Chondrocyte (in vitro differentiated cells): Measurements from ENCODE around the gene ATXN7L2. TPM values are rescaled to one million over a fixed set of nuclear protein-coding genes. Genes with fewer than 3 reads are reported as not detected.
"Not testable (repeated sequence)": the region's sequence is repeated elsewhere in the genome, so short reads cannot be mapped to it uniquely, and the experiment has no call there.

Source experiments
- DNase-seq: peaks from one replicate; pipeline ENCODE4 v3.0.0; 2021; ENCODE audit warnings: mixed read lengths, low spot score
- H3K27ac Mint-ChIP-seq: one replicate; pipeline ENCODE4 v1.8.0; 2021; ENCODE audit warnings: mild to moderate bottlenecking, moderate library complexity, mixed read lengths; ENCODE audit not compliant: unreplicated experiment
- H3K27me3 Mint-ChIP-seq: 2 replicates; pipeline ENCODE4 v1.8.0; 2021; ENCODE audit warnings: low read depth, mixed read lengths
- H3K36me3 Mint-ChIP-seq: 2 replicates; pipeline ENCODE4 v1.8.0; 2021; ENCODE audit warnings: low read depth, mixed read lengths
- H3K4me1 Mint-ChIP-seq: 2 replicates; pipeline ENCODE4 v1.8.0; 2021; ENCODE audit warnings: low read depth, mild to moderate bottlenecking, mixed read lengths
- H3K4me3 Mint-ChIP-seq: one replicate; pipeline ENCODE4 v1.8.0; 2021; ENCODE audit warnings: mild to moderate bottlenecking, moderate library complexity, mixed read lengths; ENCODE audit not compliant: unreplicated experiment
- H3K9me3 Mint-ChIP-seq: 2 replicates; pipeline ENCODE4 v1.8.0; 2021; ENCODE audit warnings: low read depth, mixed read lengths
- CTCF ChIP-seq: fragments of 200-600 bp; sonication (generic); IDR thresholded peaks from 2 replicates; pipeline ENCODE4 v1.5.0; 2021; ENCODE audit warnings: antibody characterized with exemption, mild to moderate bottlenecking, moderate library complexity
- total RNA-seq: library from RNA; stranded (reverse); gene quantifications from 3 replicates; pipeline ENCODE4 v1.2.1, GENCODE V29; 2021

The ATXN7L2 gene
- total RNA-seq, 1 donor from 2014 or later, result 3.6 TPM

DNA sequence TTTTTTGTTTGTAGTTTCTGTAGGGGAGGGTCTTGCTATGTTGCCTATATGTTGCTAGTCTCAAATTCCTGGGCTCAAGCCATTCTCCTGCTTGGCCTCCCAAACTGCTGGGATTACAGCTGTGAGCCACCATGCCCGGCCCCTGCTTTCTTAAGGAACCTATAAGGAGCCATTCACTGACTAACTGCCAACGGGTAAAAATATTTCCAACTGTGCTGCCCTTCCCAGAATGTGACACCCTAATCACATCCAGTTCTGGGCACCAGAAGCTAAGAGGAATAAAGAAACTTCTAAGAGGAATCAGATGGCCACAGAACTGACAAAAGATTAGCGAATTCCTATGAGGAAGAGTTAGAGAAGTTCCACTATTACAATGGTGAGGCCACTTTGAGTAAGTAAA is 10.9 kb upstream of the ATXN7L2 start:
- H3K27me3 Mint-ChIP-seq, result peaks cover 52% of the 10 kb centered on the region
- H3K36me3 Mint-ChIP-seq, result no peaks in the 10 kb centered on the region
- no peak overlapping the region for H3K4me3 Mint-ChIP-seq
- H3K4me1 Mint-ChIP-seq, result no peaks in the 10 kb centered on the region
- no peak overlapping the region for H3K27ac Mint-ChIP-seq
- no peak for DNase-seq
- H3K9me3 Mint-ChIP-seq, result no peaks in the 10 kb centered on the region
- TF ChIP-seq CTCF, result no peak

- H3K4me1 Mint-ChIP-seq, H3K4me3 Mint-ChIP-seq, DNase-seq, H3K9me3 Mint-ChIP-seq, H3K36me3 Mint-ChIP-seq, H3K27ac Mint-ChIP-seq: not testable (repeated sequence)
- peaks cover 50% of the 10 kb centered on the region for H3K27me3 Mint-ChIP-seq
Measured at GRCh38 chr1:109473284-109474057, 10.2 kb upstream of the ATXN7L2 start.

DNA sequence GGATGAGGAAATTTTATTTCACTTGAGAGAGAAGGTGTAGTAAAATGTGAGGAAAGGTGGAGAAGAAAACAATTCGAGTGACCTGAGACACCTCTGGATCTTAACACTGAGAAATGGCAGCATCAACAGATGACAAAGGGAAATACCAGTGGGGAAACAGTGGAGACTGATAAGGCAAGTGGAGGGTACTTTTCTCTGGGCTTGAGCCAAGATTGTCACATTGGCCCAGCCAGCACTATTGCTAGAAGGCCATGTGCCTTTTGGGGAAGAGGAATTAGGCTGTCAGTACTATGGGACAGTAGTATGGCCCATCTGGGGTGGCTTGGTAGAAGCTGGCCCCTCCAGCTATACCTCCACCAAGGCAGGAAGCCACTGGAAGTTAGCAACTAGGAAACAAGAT is 9.0 kb upstream of the ATXN7L2 start:
- H3K4me1 Mint-ChIP-seq, result no peaks in the 10 kb centered on the region
- no peaks in the 10 kb centered on the region for H3K36me3 Mint-ChIP-seq
- H3K27ac Mint-ChIP-seq, result no peak overlapping the region
- no peaks in the 10 kb centered on the region for H3K9me3 Mint-ChIP-seq
- H3K4me3 Mint-ChIP-seq, result no peak overlapping the region
- no peak for TF ChIP-seq CTCF
- no peak for DNase-seq
- peaks cover 53% of the 10 kb centered on the region for H3K27me3 Mint-ChIP-seq

- Mint-ChIP-seq H3K27me3 (peaks cover 53% of the 10 kb centered on the region), H3K36me3 (no peaks in the 10 kb centered on the region), H3K27ac (no peak overlapping the region), H3K9me3 (no peaks in the 10 kb centered on the region), H3K4me1 (no peaks in the 10 kb centered on the region), H3K4me3 (no peak overlapping the region)
- DNase-seq, result no peak
- TF ChIP-seq CTCF, result no peak
Measured at GRCh38 chr1:109475261-109475660, 8.4 kb upstream of the ATXN7L2 start.

DNA sequence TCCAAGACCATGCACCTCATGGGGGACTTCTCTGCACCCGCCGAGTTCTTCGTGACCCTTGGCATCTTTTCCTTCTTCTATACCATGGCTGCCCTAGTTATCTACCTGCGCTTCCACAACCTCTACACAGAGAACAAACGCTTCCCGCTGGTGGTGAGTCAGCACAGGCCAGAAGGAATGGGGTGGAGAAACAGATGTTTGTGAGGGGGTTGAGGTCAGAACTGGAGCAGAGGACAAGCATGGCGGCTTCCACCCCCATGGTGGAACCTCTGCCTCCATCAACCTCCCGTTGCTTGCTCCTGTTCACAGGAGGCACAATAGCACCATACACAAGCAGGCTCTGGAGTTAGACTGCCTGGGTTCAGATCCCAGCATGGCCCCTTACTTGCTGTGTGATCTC is 6.9 kb upstream of the ATXN7L2 start:
- TF ChIP-seq CTCF, result no peak
- Mint-ChIP-seq H3K36me3 (no peaks in the 10 kb centered on the region), H3K4me3 (no peak overlapping the region), H3K9me3 (no peaks in the 10 kb centered on the region), H3K27me3 (peaks cover 43% of the 10 kb centered on the region), H3K27ac (no peak overlapping the region), H3K4me1 (no peaks in the 10 kb centered on the region)
- no peak for DNase-seq

GRCh38 chr1:109477821-109478220 is 5.9 kb upstream of the ATXN7L2 start:
- no peak for DNase-seq
- no peaks in the 10 kb centered on the region for H3K9me3 Mint-ChIP-seq
- H3K27me3 Mint-ChIP-seq, result peaks cover 42% of the 10 kb centered on the region
- no peak for TF ChIP-seq CTCF
- peaks cover 1% of the 10 kb centered on the region for H3K4me1 Mint-ChIP-seq
- H3K36me3 Mint-ChIP-seq, result no peaks in the 10 kb centered on the region
- H3K4me3 Mint-ChIP-seq, result no peak overlapping the region
- H3K27ac Mint-ChIP-seq, result no peak overlapping the region
